HepG2 (cell line): ENCODE results near the gene MBD4. TPM values are rescaled to one million over a fixed set of nuclear protein-coding genes. Genes with fewer than 3 reads are reported as not detected.
A peak's percentile ranks its signal among the peaks of the same experiment; 100 is the strongest.

Source experiments
- CHD2 ChIP-seq: IDR thresholded peaks from 2 replicates; pipeline ENCODE4 v1.6.1; 2011; ENCODE audit warnings: low read depth, low read length, improper control_type of control experiment
- DNMT3B ChIP-seq: conservative IDR thresholded peaks from 2 replicates; pipeline ENCODE4 v1.6.1; 2016; ENCODE audit warnings: missing biosample characterization, control low read depth
- DR1 ChIP-seq: sonication (generic); formaldehyde crosslinking; IDR thresholded peaks from 2 replicates; pipeline ENCODE4 v1.8.0; 2021; ENCODE audit warnings: mild to moderate bottlenecking, missing genetic modification reagents, inconsistent platforms
- EHMT2 ChIP-seq: fragments of 200-600 bp; sonication (generic); IDR thresholded peaks from 2 replicates; pipeline ENCODE4 v1.7.0; 2017; ENCODE audit warnings: antibody characterized with exemption, low read depth, low read length, borderline replicate concordance
- FOXA1 ChIP-seq, 2 experiments: fragments of 450-650 bp in 1 of 2; sonication (generic) in 1 of 2; formaldehyde crosslinking in 1 of 2; IDR thresholded peaks; 2 replicates each; pipeline versions ENCODE4 v1.4.0 to v1.6.1; 2016 to 2020; ENCODE audit warnings: missing genetic modification reagents in 1 of 2
- FOXO1 ChIP-seq: sonication (generic); formaldehyde crosslinking; IDR thresholded peaks from 2 replicates; pipeline ENCODE4 v1.4.0; 2020; ENCODE audit warnings: missing genetic modification reagents
- IKZF4 ChIP-seq: sonication (generic); formaldehyde crosslinking; IDR thresholded peaks from 2 replicates; pipeline ENCODE4 v1.5.1; 2020; ENCODE audit warnings: borderline replicate concordance, mild to moderate bottlenecking, low read depth, missing genetic modification reagents; ENCODE audit errors: not compliant biosample characterization
- MAF1 ChIP-seq: sonication (generic); formaldehyde crosslinking; IDR thresholded peaks from 2 replicates; pipeline ENCODE4 v1.5.0; 2020; ENCODE audit warnings: missing genetic modification reagents, borderline replicate concordance
- PCBP2 ChIP-seq: fragments of 200-400 bp; formaldehyde crosslinking; optimal IDR thresholded peaks from 2 replicates; pipeline ENCODE3; 2018; ENCODE audit warnings: low read length, low read depth; ENCODE audit not compliant: poor library complexity, severe bottlenecking
- POLR2AphosphoS2 ChIP-seq: IDR thresholded peaks from 2 replicates; pipeline ENCODE4 v1.6.1; 2011; ENCODE audit warnings: low read depth, low read length, improper control_type of control experiment
- TFE3 ChIP-seq: IDR thresholded peaks from 2 replicates; pipeline ENCODE4 v1.6.1; 2016
- THRA ChIP-seq: sonication (generic); formaldehyde crosslinking; IDR thresholded peaks from 2 replicates; pipeline ENCODE4 v1.4.0; 2020; ENCODE audit warnings: missing genetic modification reagents, borderline replicate concordance
- TOE1 ChIP-seq: sonication (generic); formaldehyde crosslinking; IDR thresholded peaks from 2 replicates; pipeline ENCODE4 v1.4.0; 2020; ENCODE audit warnings: mild to moderate bottlenecking, missing genetic modification reagents
- ZBTB37 ChIP-seq: sonication (generic); formaldehyde crosslinking; IDR thresholded peaks from 2 replicates; pipeline ENCODE4 v1.4.0; 2020; ENCODE audit warnings: mild to moderate bottlenecking, missing genetic modification reagents
- ZEB1 ChIP-seq: IDR thresholded peaks from 2 replicates; pipeline ENCODE4 v1.6.1; 2012; ENCODE audit warnings: mild to moderate bottlenecking, low read depth, inconsistent platforms; ENCODE audit not compliant: insufficient replicate concordance
- ZNF10 ChIP-seq: sonication (generic); formaldehyde crosslinking; IDR thresholded peaks from 2 replicates; pipeline ENCODE4 v1.4.0; 2020; ENCODE audit warnings: mild to moderate bottlenecking, low read depth, missing genetic modification reagents, borderline replicate concordance
- ZNF17 ChIP-seq: sonication (generic); formaldehyde crosslinking; IDR thresholded peaks from 2 replicates; pipeline ENCODE4 v1.5.0; 2020; ENCODE audit warnings: mild to moderate bottlenecking, missing genetic modification reagents
- ZNF264 ChIP-seq: sonication (generic); formaldehyde crosslinking; IDR thresholded peaks from 2 replicates; pipeline ENCODE4 v1.4.0; 2020; ENCODE audit warnings: missing genetic modification reagents
- ZNF670 ChIP-seq: sonication (generic); formaldehyde crosslinking; IDR thresholded peaks from 2 replicates; pipeline ENCODE4 v1.8.0; 2022; ENCODE audit warnings: mild to moderate bottlenecking, missing genetic modification reagents, borderline replicate concordance
- polyA plus RNA-seq, 8 experiments: library from polyadenylated mRNA; depleted of rRNA in 3 of 8; stranded (reverse) in 7 of 8; unstranded in 1 of 8; fragments of >200 nt; fragmentation: Illumina TruSeq in 4 of 8; extraction: Trizol in 4 of 8; gene quantifications; 2 replicates each; pipeline versions ENCODE4 v1.2.1 to v1.2.3, GENCODE V29; 2011 to 2016; ENCODE audit warnings: low read depth in 4 of 8, missing spikeins in 1 of 8, mixed read lengths in 1 of 8; ENCODE audit not compliant: insufficient read depth in 1 of 8
- total RNA-seq, 5 experiments: library from RNA; depleted of rRNA; stranded (reverse); fragments of >200 nt; fragmentation: Illumina TruSeq; extraction: Trizol; gene quantifications; 2 replicates each; pipeline ENCODE4 v1.2.3, GENCODE V29; 2016; ENCODE audit warnings: low read depth in 1 of 5

MBD4 gene
- total and polyA plus RNA-seq, 2 of the 13 experiments (the other 11 are each of a cell fraction or from before 2014, with no cell fraction given), result 14.9 to 25.3 TPM

DNA sequence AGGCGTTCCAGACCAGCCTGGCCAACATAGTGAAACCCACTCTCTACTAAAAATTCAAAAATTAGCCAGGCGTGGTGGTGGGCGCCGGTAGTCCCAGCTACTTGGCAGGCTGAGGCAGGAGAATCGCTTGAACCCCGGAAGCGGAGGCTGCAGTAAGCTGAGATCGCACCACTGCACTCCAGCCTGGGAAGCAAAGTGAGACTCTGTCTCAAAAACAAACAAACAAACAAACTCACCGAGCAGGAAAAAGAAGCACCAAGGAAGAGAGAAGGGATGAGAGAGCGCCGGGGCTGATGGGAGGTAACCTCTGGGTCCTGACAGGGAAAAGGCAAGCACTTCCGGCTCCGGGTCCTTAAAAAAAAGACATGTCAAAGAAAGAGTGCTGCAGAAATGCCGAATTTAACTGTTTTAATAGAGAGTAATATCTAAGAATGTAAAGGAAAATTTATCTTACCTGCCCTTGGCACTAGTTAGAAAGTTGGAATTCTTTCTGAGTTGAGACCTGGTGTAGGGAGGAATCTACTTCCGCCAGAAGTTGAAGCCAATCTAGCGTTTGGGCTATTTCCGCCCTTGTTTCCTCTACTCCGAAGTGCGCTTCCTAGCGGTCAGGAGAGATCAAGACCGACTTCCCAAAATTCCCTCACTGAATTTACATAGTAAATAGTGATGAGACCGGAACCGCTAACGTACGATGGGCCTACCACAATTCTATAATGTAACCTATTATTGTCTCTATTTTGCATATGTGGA is 40.4 kb downstream of the MBD4 start (continued):
- TF ChIP-seq TFE3 (CRISPR knock-in tag), result no peak
- TF ChIP-seq ZBTB37 (CRISPR knock-in tag), result no peak
- no peak for TF ChIP-seq EHMT2
- TF ChIP-seq DR1 (CRISPR knock-in tag), result 0 out of 2 replicates have a peak, but pooled peaks have one; percentile 37
- no peak for TF ChIP-seq MAF1
- no peak for TF ChIP-seq THRA (CRISPR knock-in tag)
- 0 out of 2 replicates have a peak, but pooled peaks have one; percentile 34 for TF ChIP-seq ZNF670 (CRISPR knock-in tag)
- no peak for TF ChIP-seq CHD2
- TF ChIP-seq ZNF17 (CRISPR knock-in tag), result no peak
- peak; percentile 20; the same call in 1 of the 2 replicates for TF ChIP-seq FOXO1 (CRISPR knock-in tag)
- no peak for TF ChIP-seq FOXA1 (IDR thresholded peaks at IDR 0.05)
- TF ChIP-seq FOXA1 (CRISPR knock-in tag; IDR thresholded peaks at IDR 0.05), result peak; percentile 67
- TF ChIP-seq PCBP2, result no peak
- TF ChIP-seq ZNF264 (CRISPR knock-in tag), result no peak
- TF ChIP-seq IKZF4 (CRISPR knock-in tag), result no peak
- TF ChIP-seq TOE1 (CRISPR knock-in tag), result no peak
- peak; percentile 54 for TF ChIP-seq ZEB1
- no peak for TF ChIP-seq ZNF10 (CRISPR knock-in tag)
- no peak; the same call in 1 of the 2 replicates for TF ChIP-seq DNMT3B
- no peak for TF ChIP-seq POLR2AphosphoS2
